Brain microvascular endothelial cell (primary cell): ENCODE data around the gene TARS2.

Experiments
- DNase-seq: peaks from one replicate; pipeline ENCODE4 v3.0.0-alpha.2; 2020
- H3K27ac ChIP-seq: fragments of 250-450 bp; sonication (Bioruptor Pico); 2 replicates; pipeline ENCODE4 v1.5.1; 2020; ENCODE audit warnings: mild to moderate bottlenecking, moderate library complexity
- H3K27me3 ChIP-seq: fragments of 250-450 bp; sonication (Bioruptor Pico); replicated peaks from 2 replicates; pipeline ENCODE4 v1.5.1; 2020; ENCODE audit warnings: mild to moderate bottlenecking
- H3K36me3 ChIP-seq: fragments of 250-450 bp; sonication (Bioruptor Pico); replicated peaks from 2 replicates; pipeline ENCODE4 v1.5.1; 2020; ENCODE audit warnings: mild to moderate bottlenecking
- H3K4me3 ChIP-seq: 2 replicates; pipeline ENCODE4 v1.5.1; 2011; ENCODE audit warnings: low read depth, mild to moderate bottlenecking, control low read depth, low read length, moderate library complexity
- CTCF ChIP-seq: IDR thresholded peaks from 2 replicates; pipeline ENCODE4 v1.5.1; 2011; ENCODE audit warnings: low read depth, mild to moderate bottlenecking, moderate library complexity, low read length, control low read depth, inconsistent platforms; ENCODE audit errors: missing control alignments
- in situ Hi-C: cut with HindIII; loops from 2 replicates; pipeline ENCODE4 v1.10.0; 2017; ENCODE audit warnings: low sequenced_read_pairs, low pct_ligation_motif_present

TARS2 gene

GRCh38 chr1:150554086-150554452, 66.8 kb downstream of the TARS2 start:
- no peak for DNase-seq
- no peak overlapping the region for H3K27ac ChIP-seq
- H3K27me3 ChIP-seq, result no peaks in the 10 kb centered on the region
- in situ Hi-C loops, result no loop called here
- no peak overlapping the region for H3K4me3 ChIP-seq
- no peaks in the 10 kb centered on the region for H3K36me3 ChIP-seq
- no peak for TF ChIP-seq CTCF

GRCh38 chr1:150555198-150555970, 68.2 kb downstream of the TARS2 start:
- H3K36me3 ChIP-seq, result no peaks in the 10 kb centered on the region
- DNase-seq, result no peak
- in situ Hi-C loops, result no loop called here

GRCh38 chr1:150555971-150556865, 69.0 kb downstream of the TARS2 start:
- TF ChIP-seq CTCF, result no peak
- in situ Hi-C loops, result no loop called here
- no peak overlapping the region for H3K27ac ChIP-seq
- H3K27me3 ChIP-seq, result no peaks in the 10 kb centered on the region
- no peak overlapping the region for H3K4me3 ChIP-seq
- no peaks in the 10 kb centered on the region for H3K36me3 ChIP-seq
- no peak for DNase-seq

More at GRCh38 chr1:150555198-150555970, 68.2 kb downstream of the TARS2 start:
- H3K27ac ChIP-seq, result no peak overlapping the region
- TF ChIP-seq CTCF, result no peak
- no peak overlapping the region for H3K4me3 ChIP-seq
- no peaks in the 10 kb centered on the region for H3K27me3 ChIP-seq

GRCh38 chr1:150557065-150557600, 69.9 kb downstream of the TARS2 start:
- Histone ChIP-seq H3K36me3 (no peaks in the 10 kb centered on the region), H3K27me3 (no peaks in the 10 kb centered on the region), H3K27ac (no peak overlapping the region), H3K4me3 (no peak overlapping the region)
- no peak for TF ChIP-seq CTCF
- no peak for DNase-seq
- in situ Hi-C loops, result no loop called here
